ENCODE measurements around the gene PSMB5. TPM values are rescaled to one million over a fixed set of nuclear protein-coding genes. Genes with fewer than 3 reads are reported as not detected.
A peak's percentile ranks its signal among the peaks of the same experiment; 100 is the strongest.
"Not testable (repeated sequence)": the region's sequence is repeated elsewhere in the genome, so short reads cannot be mapped to it uniquely, and the experiment has no call there.

PSMB5 gene
- total RNA-seq, 1 donor from 2014 or later, result 177 TPM

DNA sequence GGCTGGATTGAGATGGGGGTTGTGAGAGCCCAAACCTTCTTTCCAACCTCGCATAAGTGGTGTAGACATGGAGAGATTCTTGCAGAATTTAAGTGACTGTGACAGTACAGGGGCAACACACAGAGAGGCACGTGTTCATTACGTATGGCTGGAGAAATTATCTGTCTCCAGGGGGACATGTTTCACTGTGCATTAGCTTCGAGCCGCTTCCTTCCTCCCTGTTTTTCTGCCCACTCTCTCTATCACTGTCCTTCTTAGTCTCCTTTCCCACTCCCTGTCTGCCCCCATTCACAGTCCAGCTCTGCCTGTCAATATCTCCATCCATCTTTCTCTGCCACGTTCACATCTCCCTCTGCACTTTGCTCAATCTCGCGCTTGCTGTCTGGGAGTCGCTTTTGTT, 13.3 kb downstream of the PSMB5 start:
- Mint-ChIP-seq H3K9me3 (no peaks in the 10 kb centered on the region), H3K4me1 (ENCODE audit: unreplicated experiment) (peaks cover 47% of the 10 kb centered on the region), H3K36me3 (peaks cover 19% of the 10 kb centered on the region), H3K27ac (no peak overlapping the region), H3K27me3 (no peaks in the 10 kb centered on the region), H3K4me3 (no peak overlapping the region)
- TF ChIP-seq, protein P1, sequence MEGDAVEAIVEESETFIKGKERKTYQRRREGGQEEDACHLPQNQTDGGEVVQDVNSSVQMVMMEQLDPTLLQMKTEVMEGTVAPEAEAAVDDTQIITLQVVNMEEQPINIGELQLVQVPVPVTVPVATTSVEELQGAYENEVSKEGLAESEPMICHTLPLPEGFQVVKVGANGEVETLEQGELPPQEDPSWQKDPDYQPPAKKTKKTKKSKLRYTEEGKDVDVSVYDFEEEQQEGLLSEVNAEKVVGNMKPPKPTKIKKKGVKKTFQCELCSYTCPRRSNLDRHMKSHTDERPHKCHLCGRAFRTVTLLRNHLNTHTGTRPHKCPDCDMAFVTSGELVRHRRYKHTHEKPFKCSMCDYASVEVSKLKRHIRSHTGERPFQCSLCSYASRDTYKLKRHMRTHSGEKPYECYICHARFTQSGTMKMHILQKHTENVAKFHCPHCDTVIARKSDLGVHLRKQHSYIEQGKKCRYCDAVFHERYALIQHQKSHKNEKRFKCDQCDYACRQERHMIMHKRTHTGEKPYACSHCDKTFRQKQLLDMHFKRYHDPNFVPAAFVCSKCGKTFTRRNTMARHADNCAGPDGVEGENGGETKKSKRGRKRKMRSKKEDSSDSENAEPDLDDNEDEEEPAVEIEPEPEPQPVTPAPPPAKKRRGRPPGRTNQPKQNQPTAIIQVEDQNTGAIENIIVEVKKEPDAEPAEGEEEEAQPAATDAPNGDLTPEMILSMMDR (conservative IDR thresholded peaks at IDR 0.05), result no peak
- no peak for DNase-seq (ENCODE audit: extremely low spot score, unreplicated experiment)

DNA sequence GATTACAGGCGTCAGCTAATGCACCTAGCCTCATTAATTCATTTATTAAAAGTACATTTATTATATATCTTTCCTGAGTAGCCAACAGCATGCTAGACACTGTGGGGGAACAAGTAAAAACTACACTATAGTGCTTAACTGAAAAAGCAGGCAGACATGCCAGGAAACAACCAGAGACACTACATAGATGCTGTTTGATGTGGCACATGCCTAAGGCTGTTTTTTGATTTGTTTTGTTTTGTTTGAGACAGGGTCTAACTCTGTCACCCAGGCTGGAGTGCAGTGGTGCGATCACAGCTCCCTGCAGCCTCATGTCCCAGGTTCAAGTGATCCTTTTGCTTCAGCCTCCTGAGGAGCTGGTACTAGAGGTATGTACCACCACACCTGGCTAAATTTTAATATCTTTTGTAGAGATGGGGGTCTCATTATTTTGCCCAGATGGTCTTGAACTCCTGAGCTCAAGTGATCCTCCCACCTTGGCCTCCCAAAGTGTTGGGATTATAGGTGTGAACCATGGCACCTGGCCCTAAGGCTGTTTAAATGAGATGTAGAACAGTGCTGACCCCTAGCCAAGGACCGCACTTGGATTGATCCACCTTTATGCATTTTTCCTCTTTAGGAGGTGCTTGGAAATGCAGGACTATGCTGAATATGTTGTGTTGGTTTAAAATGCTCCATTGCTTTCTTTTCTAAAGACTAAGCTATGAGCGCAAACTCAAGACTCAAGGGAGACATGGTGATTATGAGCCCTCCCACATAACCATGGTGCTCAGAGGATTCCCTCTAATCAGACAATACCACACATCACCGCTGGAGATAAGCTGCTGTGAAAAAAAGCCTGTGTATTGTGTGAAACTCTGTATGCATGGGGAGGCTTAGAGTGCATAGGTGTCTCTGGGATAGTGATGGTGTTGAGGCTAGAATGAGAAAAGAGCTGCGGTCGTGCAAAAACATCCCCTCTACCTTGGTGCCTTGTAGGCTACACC, 14.3 kb downstream of the PSMB5 start:
- no peak overlapping the region for H3K27ac Mint-ChIP-seq
- TF ChIP-seq, protein P1 (conservative IDR thresholded peaks at IDR 0.05), result no peak
- DNase-seq (ENCODE audit: extremely low spot score, unreplicated experiment), result no peak
- H3K4me3 Mint-ChIP-seq, result no peak overlapping the region
- peaks cover 48% of the 10 kb centered on the region for H3K4me1 Mint-ChIP-seq (ENCODE audit: unreplicated experiment)
- no peaks in the 10 kb centered on the region for H3K9me3 Mint-ChIP-seq
- peaks cover 10% of the 10 kb centered on the region for H3K36me3 Mint-ChIP-seq
- H3K27me3 Mint-ChIP-seq, result peaks cover 4% of the 10 kb centered on the region

DNA sequence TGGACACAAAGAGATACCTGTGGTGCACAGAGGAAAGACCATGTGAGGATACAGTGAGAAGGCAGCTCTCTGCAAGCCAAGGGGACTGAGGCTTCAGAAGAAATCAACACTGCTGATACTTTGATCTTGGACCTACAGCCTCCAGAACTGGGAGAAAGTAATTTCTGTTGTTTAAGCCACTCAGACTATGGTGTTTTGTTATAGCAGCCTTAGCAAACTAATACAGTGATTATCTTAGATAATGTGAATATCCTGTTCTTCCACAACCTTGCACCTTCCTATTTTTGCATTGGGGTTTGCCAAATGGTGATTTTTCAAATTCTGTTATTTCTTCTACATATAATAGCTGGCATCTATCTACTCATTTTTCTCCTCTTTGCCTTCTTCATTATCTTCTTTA, 16.6 kb downstream of the PSMB5 start:
- peaks cover 4% of the 10 kb centered on the region for H3K27me3 Mint-ChIP-seq
- DNase-seq (ENCODE audit: extremely low spot score, unreplicated experiment), result no peak
- no peak overlapping the region for H3K27ac Mint-ChIP-seq
- H3K4me3 Mint-ChIP-seq, result no peak overlapping the region
- H3K36me3 Mint-ChIP-seq, result no peaks in the 10 kb centered on the region
- no peaks in the 10 kb centered on the region for H3K9me3 Mint-ChIP-seq
- H3K4me1 Mint-ChIP-seq (ENCODE audit: unreplicated experiment), result peaks cover 29% of the 10 kb centered on the region
- TF ChIP-seq, protein P1 (conservative IDR thresholded peaks at IDR 0.05), result no peak

DNA sequence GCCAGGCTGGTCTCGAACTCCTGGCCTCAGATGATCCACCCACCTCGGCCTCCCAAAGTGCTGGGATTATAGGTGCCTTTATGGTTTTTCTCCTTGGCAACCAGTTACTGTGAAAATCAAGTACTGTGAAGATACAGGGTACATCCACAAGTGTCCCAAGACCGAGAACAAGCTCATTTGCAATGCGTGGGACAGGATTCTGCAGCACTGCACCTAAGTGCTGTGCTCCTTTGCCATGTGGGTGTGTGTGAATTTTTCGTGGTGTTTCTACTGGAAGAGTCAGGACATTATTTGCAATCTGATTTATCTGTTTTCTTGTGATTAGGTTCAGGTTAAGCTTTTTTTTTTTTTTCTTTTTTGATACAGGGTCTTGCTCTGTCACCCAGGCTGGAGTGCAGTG, 17.6 kb downstream of the PSMB5 start:
- Mint-ChIP-seq H3K27ac (peak overlapping the region; percentile 29), H3K36me3 (no peaks in the 10 kb centered on the region), H3K4me1 (ENCODE audit: unreplicated experiment) (peaks cover 26% of the 10 kb centered on the region), H3K4me3 (no peak overlapping the region), H3K27me3 (peaks cover 4% of the 10 kb centered on the region), H3K9me3 (no peaks in the 10 kb centered on the region)
- no peak for DNase-seq (ENCODE audit: extremely low spot score, unreplicated experiment)
- TF ChIP-seq, protein P1 (conservative IDR thresholded peaks at IDR 0.05), result no peak

DNA sequence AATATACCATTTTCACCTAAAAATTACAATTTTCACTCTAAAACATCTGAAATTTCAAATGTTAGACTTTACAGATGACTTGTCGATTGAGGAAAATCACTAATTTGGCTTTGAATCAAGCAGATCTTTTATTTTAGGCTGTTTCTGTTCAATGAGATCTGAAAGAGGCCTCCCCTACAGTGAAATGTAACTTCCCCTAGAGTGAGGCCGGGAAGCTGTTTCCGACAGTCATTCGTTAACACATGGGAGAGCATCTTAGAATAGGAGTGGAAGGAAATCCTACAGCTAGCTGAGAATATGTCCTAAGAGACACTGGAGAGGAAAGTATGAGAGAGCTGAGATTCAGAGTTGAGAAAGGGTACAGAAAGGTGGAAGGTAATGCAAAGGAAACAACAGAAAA, 19.1 kb downstream of the PSMB5 start:
- H3K4me1 Mint-ChIP-seq (ENCODE audit: unreplicated experiment), result peaks cover 11% of the 10 kb centered on the region
- no peaks in the 10 kb centered on the region for H3K36me3 Mint-ChIP-seq
- H3K9me3 Mint-ChIP-seq, result no peaks in the 10 kb centered on the region
- H3K4me3 Mint-ChIP-seq, result no peak overlapping the region
- DNase-seq (ENCODE audit: extremely low spot score, unreplicated experiment), result no peak
- TF ChIP-seq, protein P1 (conservative IDR thresholded peaks at IDR 0.05), result no peak
- H3K27ac Mint-ChIP-seq, result peak overlapping the region; percentile 30
- H3K27me3 Mint-ChIP-seq, result peaks cover 4% of the 10 kb centered on the region

DNA sequence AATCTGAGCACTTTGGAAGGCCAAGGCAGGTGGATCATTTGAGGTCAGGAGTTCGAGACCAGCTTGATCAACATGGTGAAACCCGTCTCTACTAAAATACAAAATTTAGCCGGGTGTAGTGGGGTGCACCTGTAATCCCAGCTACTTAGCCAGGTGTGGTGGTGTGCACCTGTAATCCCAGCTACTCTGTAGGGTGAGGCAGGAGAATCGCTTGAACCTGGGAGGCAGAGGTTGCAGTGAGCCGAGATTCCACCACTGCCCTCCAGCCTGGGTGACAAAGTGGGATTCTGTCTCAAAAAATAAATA, 21.0 kb downstream of the PSMB5 start:
- H3K36me3 Mint-ChIP-seq; H3K27me3 Mint-ChIP-seq; H3K4me3 Mint-ChIP-seq; H3K27ac Mint-ChIP-seq; DNase-seq (ENCODE audit: extremely low spot score, unreplicated experiment); H3K9me3 Mint-ChIP-seq: not testable (repeated sequence)
- peaks cover 14% of the 10 kb centered on the region for H3K4me1 Mint-ChIP-seq (ENCODE audit: unreplicated experiment)

Measured in type B pancreatic cell (in vitro differentiated cells).